ENCODE data around the gene ACSL3.

ACSL3 gene

GRCh38 chr2:222899413-222900181 is 38.8 kb downstream of the ACSL3 start:
- Histone ChIP-seq H3K27ac (no peak overlapping the region), H3K27me3 (no peaks in the 10 kb centered on the region), H3K36me3 (no peaks in the 10 kb centered on the region), H3K4me1 (ENCODE audit: control insufficient read depth in 1 of 2, insufficient read depth in 1 of 2, low read depth in 1 of 2, low read length in 1 of 2) (peaks cover 14 to 17% of the 10 kb centered on the region in 2 experiments), H3K4me3 (ENCODE audit: low read depth in 1 of 2, low read length in 1 of 2) (no peak overlapping the region), H3K9me3 (no peaks in the 10 kb centered on the region)
- TF ChIP-seq CTCF (IDR thresholded peaks at IDR 0.05), result no peak

GRCh38 chr2:222900354-222900753 is 39.5 kb downstream of the ACSL3 start:
- H3K27ac ChIP-seq, result no peak overlapping the region
- no peak overlapping the region for H3K4me3 ChIP-seq (ENCODE audit: low read depth in 1 of 2, low read length in 1 of 2)
- no peaks in the 10 kb centered on the region for H3K9me3 ChIP-seq
- H3K36me3 ChIP-seq, result no peaks in the 10 kb centered on the region
- no peaks in the 10 kb centered on the region for H3K27me3 ChIP-seq
- H3K4me1 ChIP-seq (ENCODE audit: control insufficient read depth in 1 of 2, insufficient read depth in 1 of 2, low read depth in 1 of 2, low read length in 1 of 2), result peaks cover 7 to 10% of the 10 kb centered on the region in 2 experiments
- TF ChIP-seq CTCF (IDR thresholded peaks at IDR 0.05), result no peak

GRCh38 chr2:222902660-222903059 is 41.8 kb downstream of the ACSL3 start:
- no peak for TF ChIP-seq CTCF (IDR thresholded peaks at IDR 0.05)
- no peak overlapping the region for H3K4me3 ChIP-seq (ENCODE audit: low read depth in 1 of 2, low read length in 1 of 2)
- H3K27ac ChIP-seq, result no peak overlapping the region
- peaks cover 7 to 10% of the 10 kb centered on the region in 2 experiments for H3K4me1 ChIP-seq (ENCODE audit: control insufficient read depth in 1 of 2, insufficient read depth in 1 of 2, low read depth in 1 of 2, low read length in 1 of 2)
- H3K36me3 ChIP-seq, result no peaks in the 10 kb centered on the region
- H3K9me3 ChIP-seq, result no peaks in the 10 kb centered on the region
- H3K27me3 ChIP-seq, result no peaks in the 10 kb centered on the region

- peak; percentile 60 for TF ChIP-seq CTCF (IDR thresholded peaks at IDR 0.05)
- Histone ChIP-seq H3K27ac (no peak overlapping the region), H3K4me3 (ENCODE audit: low read depth in 1 of 2, low read length in 1 of 2) (no peak overlapping the region), H3K9me3 (no peaks in the 10 kb centered on the region), H3K36me3 (no peaks in the 10 kb centered on the region), H3K4me1 (ENCODE audit: control insufficient read depth in 1 of 2, insufficient read depth in 1 of 2, low read depth in 1 of 2, low read length in 1 of 2) (peaks cover 0 to 2% of the 10 kb centered on the region in 2 experiments), H3K27me3 (no peaks in the 10 kb centered on the region)
Measured at GRCh38 chr2:222903234-222904220, 42.7 kb downstream of the ACSL3 start.

GRCh38 chr2:222904557-222905258 is 43.9 kb downstream of the ACSL3 start:
- no peak for TF ChIP-seq CTCF (IDR thresholded peaks at IDR 0.05)
- Histone ChIP-seq H3K36me3 (peaks cover 11% of the 10 kb centered on the region), H3K4me1 (ENCODE audit: control insufficient read depth in 1 of 2, insufficient read depth in 1 of 2, low read depth in 1 of 2, low read length in 1 of 2) (no peaks in the 10 kb centered on the region), H3K27ac (no peak overlapping the region), H3K4me3 (ENCODE audit: low read depth in 1 of 2, low read length in 1 of 2) (no peak overlapping the region), H3K27me3 (no peaks in the 10 kb centered on the region), H3K9me3 (no peaks in the 10 kb centered on the region)

All from neutrophil (primary cell).